Medulla oblongata (tissue), 1 donor: Measurements from ENCODE around the gene GLIS1.

ENCODE experiments used
- DNase-seq: peaks from one replicate; pipeline ENCODE4 v3.0.0-alpha.2; 2015; ENCODE audit errors: extremely low spot score

GLIS1 gene

GRCh38 chr1:53511323-53511932 is 227.5 kb downstream of the GLIS1 start:
- no peak for DNase-seq

GRCh38 chr1:53510215-53510614 is 228.7 kb downstream of the GLIS1 start:
- DNase-seq: no peak

- no peak for DNase-seq
These were observed 229.2 kb downstream of the GLIS1 start for GRCh38 chr1:53509775-53510174.

- no peak for DNase-seq
These were observed 229.8 kb downstream of the GLIS1 start for GRCh38 chr1:53508991-53509666.

GRCh38 chr1:53508056-53508990 is 230.6 kb downstream of the GLIS1 start:
- DNase-seq: no peak

- no peak for DNase-seq
These were observed 231.7 kb downstream of the GLIS1 start for GRCh38 chr1:53507116-53507820.

GRCh38 chr1:53506355-53507050 is 232.5 kb downstream of the GLIS1 start:
- no peak for DNase-seq

- no peak for DNase-seq
These were observed 233.1 kb downstream of the GLIS1 start for GRCh38 chr1:53505891-53506290.

- no peak for DNase-seq
These were observed 233.6 kb downstream of the GLIS1 start for GRCh38 chr1:53505401-53505800.

GRCh38 chr1:53504901-53505300 is 234.1 kb downstream of the GLIS1 start:
- DNase-seq: no peak

GRCh38 chr1:53503433-53504217 is 235.3 kb downstream of the GLIS1 start:
- no peak for DNase-seq

- no peak for DNase-seq
These were observed 236.1 kb downstream of the GLIS1 start for GRCh38 chr1:53502641-53503432.

- DNase-seq: no peak
These were observed 237.6 kb downstream of the GLIS1 start for GRCh38 chr1:53501065-53502005.

GRCh38 chr1:53500204-53501064 is 238.5 kb downstream of the GLIS1 start:
- DNase-seq: no peak

- DNase-seq: no peak
These were observed 239.4 kb downstream of the GLIS1 start for GRCh38 chr1:53499257-53500203.

GRCh38 chr1:53498555-53499131 is 240.3 kb downstream of the GLIS1 start:
- no peak for DNase-seq
